ENCODE measurements around the gene BFSP2.
A peak's percentile ranks its signal among the peaks of the same experiment; 100 is the strongest.

Gene BFSP2

DNA sequence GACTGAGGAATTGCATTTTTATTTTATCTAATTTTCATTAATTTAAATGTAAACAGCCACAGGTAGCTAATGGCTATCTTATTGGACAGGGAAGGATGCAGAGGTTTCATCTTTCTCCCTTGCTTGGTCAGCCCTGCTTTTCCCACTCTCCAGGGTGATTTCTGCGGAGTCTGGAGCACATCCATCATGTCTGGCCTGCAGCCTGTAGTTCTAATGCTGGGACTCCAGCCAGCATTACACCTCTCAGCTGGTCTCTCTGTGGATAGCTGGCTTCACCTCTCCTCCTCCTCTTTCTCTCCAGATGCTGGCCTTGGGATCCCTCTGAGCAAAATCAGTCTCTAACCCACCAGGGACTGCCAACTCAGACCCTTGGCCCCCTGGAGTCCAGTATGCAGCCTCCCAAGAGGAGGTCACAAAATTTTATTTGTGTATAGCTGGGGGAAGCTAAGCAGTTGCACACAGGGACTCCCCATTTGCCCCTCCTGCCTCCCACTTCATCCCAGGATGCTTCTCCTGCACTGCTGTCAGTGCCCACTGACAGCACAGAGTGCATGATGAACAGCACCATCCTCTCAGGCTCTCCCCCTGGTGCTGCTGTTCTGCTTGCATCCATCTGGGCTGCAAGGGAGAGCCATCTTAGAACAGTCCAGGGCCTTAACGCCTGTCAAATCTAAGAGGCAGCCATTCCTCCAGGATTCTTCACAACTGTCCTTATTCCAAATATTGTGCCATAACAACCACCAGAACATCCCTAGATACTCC, 1.7 kb downstream of the BFSP2 start:
- no peak for TF ChIP-seq CTCF (conservative IDR thresholded peaks at IDR 0.05; ENCODE audit: low read length)
- H3K4me3 ChIP-seq (ENCODE audit: low read length) = no peak overlapping the region
- DNase-seq (ENCODE audit: low read depth) = peak; percentile 25

- TF ChIP-seq CTCF (conservative IDR thresholded peaks at IDR 0.05; ENCODE audit: low read length) = no peak
- DNase-seq (ENCODE audit: low read depth) = no peak
Observed at GRCh38 chr3:133404920-133405319, 5.1 kb downstream of the BFSP2 start.

GRCh38 chr3:133408366-133408765, 8.5 kb downstream of the BFSP2 start:
- no peak overlapping the region for H3K4me3 ChIP-seq (ENCODE audit: low read length)
- no peak for TF ChIP-seq CTCF (conservative IDR thresholded peaks at IDR 0.05; ENCODE audit: low read length)
- peak; percentile 24 for DNase-seq (ENCODE audit: low read depth)

More at GRCh38 chr3:133404920-133405319, 5.1 kb downstream of the BFSP2 start:
- H3K4me3 ChIP-seq (ENCODE audit: low read length) = no peak overlapping the region

GRCh38 chr3:133408961-133409360, 9.1 kb downstream of the BFSP2 start:
- H3K4me3 ChIP-seq (ENCODE audit: low read length) = no peak overlapping the region
- DNase-seq (ENCODE audit: low read depth) = peak; percentile 87
- no peak for TF ChIP-seq CTCF (conservative IDR thresholded peaks at IDR 0.05; ENCODE audit: low read length)

- no peak overlapping the region for H3K4me3 ChIP-seq (ENCODE audit: low read length)
- TF ChIP-seq CTCF (conservative IDR thresholded peaks at IDR 0.05; ENCODE audit: low read length) = no peak
- DNase-seq (ENCODE audit: low read depth) = no peak
Observed at GRCh38 chr3:133410191-133410892, 10.5 kb downstream of the BFSP2 start.

DNA sequence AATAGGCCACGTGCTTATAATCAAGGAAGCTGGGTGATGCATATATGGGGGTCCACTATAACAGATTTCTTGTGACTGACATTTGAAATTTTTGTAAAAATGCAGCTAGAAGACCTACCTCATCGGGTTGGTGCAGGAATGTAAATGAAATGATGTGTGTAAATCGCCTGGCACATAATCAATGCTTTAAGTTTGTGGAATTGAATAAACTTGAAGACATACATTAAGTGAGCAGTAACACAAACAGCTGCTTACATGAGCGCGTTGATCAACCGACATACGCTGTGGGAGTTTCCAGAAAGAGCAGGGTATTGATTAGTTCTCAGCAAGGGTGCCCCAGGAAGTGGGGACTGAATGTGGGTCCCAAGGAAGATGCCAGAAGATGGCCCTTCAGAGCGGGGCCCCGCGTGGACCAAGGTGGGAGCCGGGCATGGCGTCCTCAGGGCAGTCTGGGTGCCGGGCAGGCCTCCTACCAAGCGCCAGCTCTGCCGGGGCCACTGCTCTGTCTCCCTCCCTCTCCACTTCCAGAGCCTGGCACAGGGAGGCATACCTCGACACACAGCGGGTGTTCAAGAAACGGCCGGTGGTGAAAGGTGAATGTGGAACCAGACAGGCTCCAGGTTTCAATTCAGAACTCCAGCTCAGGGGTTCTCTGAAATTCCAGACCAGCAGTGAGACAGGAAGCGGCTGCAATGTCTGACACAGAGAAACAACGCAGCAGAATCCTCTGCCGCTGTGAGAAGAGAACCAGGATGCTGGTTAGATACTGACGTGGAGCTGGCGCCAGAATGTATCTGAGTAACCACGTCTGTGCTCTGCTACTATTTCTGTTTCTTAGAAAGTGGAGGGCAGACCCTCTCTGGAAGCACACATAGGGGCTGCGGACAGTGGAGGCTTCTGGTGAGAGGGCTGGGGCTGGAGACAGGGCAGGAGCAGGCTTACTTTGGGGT, 12.6 kb downstream of the BFSP2 start:
- peak overlapping the region; percentile 32 for H3K4me3 ChIP-seq (ENCODE audit: low read length)
- TF ChIP-seq CTCF (conservative IDR thresholded peaks at IDR 0.05; ENCODE audit: low read length) = no peak

More for the DNA sequence above, 12.6 kb downstream of the BFSP2 start:
- peak; percentile 67 for DNase-seq (ENCODE audit: low read depth)

Measured in AG10803 (cell line).